ENCODE measurements around the gene PCDH19.

The PCDH19 gene

GRCh38 chrX:100404851-100405250 is 5.2 kb downstream of the PCDH19 start:
- no peak for DNase-seq (ENCODE audit: low read depth)

- DNase-seq (ENCODE audit: low read depth) = no peak
These were observed 14.3 kb downstream of the PCDH19 start for GRCh38 chrX:100395781-100396180.

- DNase-seq (ENCODE audit: low read depth) = no peak
These were observed 28.5 kb downstream of the PCDH19 start for GRCh38 chrX:100381619-100382018.

GRCh38 chrX:100379388-100379986 is 30.6 kb downstream of the PCDH19 start:
- peak; percentile 14 for DNase-seq (ENCODE audit: low read depth)

- DNase-seq (ENCODE audit: low read depth) = no peak
These were observed 32.2 kb downstream of the PCDH19 start for GRCh38 chrX:100377826-100378225.

- peak; percentile 25 for DNase-seq (ENCODE audit: low read depth)
These were observed 33.5 kb downstream of the PCDH19 start for GRCh38 chrX:100376576-100376975.

- DNase-seq (ENCODE audit: low read depth) = no peak
These were observed 36.4 kb downstream of the PCDH19 start for GRCh38 chrX:100373673-100374072.

GRCh38 chrX:100368167-100368566 is 41.9 kb downstream of the PCDH19 start:
- peak; percentile 2 for DNase-seq (ENCODE audit: low read depth)

- DNase-seq (ENCODE audit: low read depth) = no peak
These were observed 46.2 kb downstream of the PCDH19 start for GRCh38 chrX:100363896-100364295.

GRCh38 chrX:100358766-100359165 is 51.3 kb downstream of the PCDH19 start:
- no peak for DNase-seq (ENCODE audit: low read depth)

- no peak for DNase-seq (ENCODE audit: low read depth)
These were observed 53.6 kb downstream of the PCDH19 start for GRCh38 chrX:100356351-100356896.

GRCh38 chrX:100355680-100356079 is 54.4 kb downstream of the PCDH19 start:
- DNase-seq (ENCODE audit: low read depth) = no peak

GRCh38 chrX:100353326-100353725 is 56.7 kb downstream of the PCDH19 start:
- DNase-seq (ENCODE audit: low read depth) = no peak

- DNase-seq (ENCODE audit: low read depth) = no peak
These were observed 59.2 kb downstream of the PCDH19 start for GRCh38 chrX:100350704-100351489.

- no peak for DNase-seq (ENCODE audit: low read depth)
These were observed 60.7 kb downstream of the PCDH19 start for GRCh38 chrX:100349391-100349790.

- no peak for DNase-seq (ENCODE audit: low read depth)
These were observed 68.9 kb downstream of the PCDH19 start for GRCh38 chrX:100341142-100341510.

- DNase-seq (ENCODE audit: low read depth) = no peak
These were observed 69.5 kb downstream of the PCDH19 start for GRCh38 chrX:100340491-100341141.

- no peak for DNase-seq (ENCODE audit: low read depth)
These were observed 81.7 kb downstream of the PCDH19 start for GRCh38 chrX:100328351-100328750.

GRCh38 chrX:100319716-100320115 is 90.4 kb downstream of the PCDH19 start:
- DNase-seq (ENCODE audit: low read depth) = no peak

GRCh38 chrX:100316987-100317386 is 93.1 kb downstream of the PCDH19 start:
- DNase-seq (ENCODE audit: low read depth) = no peak

GRCh38 chrX:100315566-100315965 is 94.5 kb downstream of the PCDH19 start:
- DNase-seq (ENCODE audit: low read depth) = no peak

GRCh38 chrX:100299559-100299958 is 110.5 kb downstream of the PCDH19 start:
- DNase-seq (ENCODE audit: low read depth) = no peak

GRCh38 chrX:100297728-100298127 is 112.3 kb downstream of the PCDH19 start:
- no peak for DNase-seq (ENCODE audit: low read depth)

All from EH (cell line).